ENCODE measurements around the gene THEMIS.

DNA sequence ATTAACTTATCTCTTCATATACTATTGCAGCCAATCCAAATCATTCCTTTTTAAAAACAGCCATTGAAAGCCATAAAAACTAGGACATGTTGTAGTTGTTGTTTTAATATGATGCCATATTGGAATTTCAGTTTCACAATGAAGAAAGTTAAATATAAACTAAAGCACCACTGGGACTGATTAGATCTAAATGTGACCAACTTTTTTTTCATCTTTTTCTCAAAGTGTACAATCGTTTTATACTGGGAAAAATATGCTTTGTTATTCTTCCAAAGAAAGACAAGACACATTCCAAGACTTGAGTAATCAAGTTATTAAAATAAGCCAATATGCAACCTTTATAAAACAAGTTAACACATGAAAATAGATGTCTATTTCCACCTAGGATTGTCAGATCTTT is 68.5 kb downstream of the THEMIS start:
- TF ChIP-seq, protein P1, sequence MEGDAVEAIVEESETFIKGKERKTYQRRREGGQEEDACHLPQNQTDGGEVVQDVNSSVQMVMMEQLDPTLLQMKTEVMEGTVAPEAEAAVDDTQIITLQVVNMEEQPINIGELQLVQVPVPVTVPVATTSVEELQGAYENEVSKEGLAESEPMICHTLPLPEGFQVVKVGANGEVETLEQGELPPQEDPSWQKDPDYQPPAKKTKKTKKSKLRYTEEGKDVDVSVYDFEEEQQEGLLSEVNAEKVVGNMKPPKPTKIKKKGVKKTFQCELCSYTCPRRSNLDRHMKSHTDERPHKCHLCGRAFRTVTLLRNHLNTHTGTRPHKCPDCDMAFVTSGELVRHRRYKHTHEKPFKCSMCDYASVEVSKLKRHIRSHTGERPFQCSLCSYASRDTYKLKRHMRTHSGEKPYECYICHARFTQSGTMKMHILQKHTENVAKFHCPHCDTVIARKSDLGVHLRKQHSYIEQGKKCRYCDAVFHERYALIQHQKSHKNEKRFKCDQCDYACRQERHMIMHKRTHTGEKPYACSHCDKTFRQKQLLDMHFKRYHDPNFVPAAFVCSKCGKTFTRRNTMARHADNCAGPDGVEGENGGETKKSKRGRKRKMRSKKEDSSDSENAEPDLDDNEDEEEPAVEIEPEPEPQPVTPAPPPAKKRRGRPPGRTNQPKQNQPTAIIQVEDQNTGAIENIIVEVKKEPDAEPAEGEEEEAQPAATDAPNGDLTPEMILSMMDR (IDR thresholded peaks at IDR 0.05; ENCODE audit: insufficient read depth, low read depth, low read length) = no peak
- no peak for TF ChIP-seq EZH2 (IDR thresholded peaks at IDR 0.05; ENCODE audit: insufficient read depth, low read length)

All from astrocyte (in vitro differentiated cells and primary cell).